Sigmoid colon (tissue), 7 donors: ENCODE results near the gene RPS16. TPM values are rescaled to one million over a fixed set of nuclear protein-coding genes. Genes with fewer than 3 reads are reported as not detected.

ENCODE experiments used
- DNase-seq: peaks from one replicate; pipeline ENCODE4 v3.0.0-alpha.2; 2019
- H3K27ac ChIP-seq, 4 donors: fragments of 200-600 bp; sonication (generic); one replicate each; pipeline ENCODE4 v1.5.1; 2016 to 2019; ENCODE audit warnings: mild to moderate bottlenecking in 1 of 4
- H3K27me3 ChIP-seq, 3 donors: fragments of 200-600 bp; sonication (generic); one replicate each; pipeline ENCODE4 v1.5.1; 2019; ENCODE audit warnings: mild to moderate bottlenecking in 1 of 3
- H3K36me3 ChIP-seq, 4 donors: fragments of 200-600 bp; sonication (generic); one replicate each; pipeline ENCODE4 v1.5.1; 2016 to 2019
- H3K4me1 ChIP-seq, 4 donors: fragments of 200-600 bp; sonication (generic); one replicate each; pipeline ENCODE4 v1.5.1; 2017 to 2019
- H3K4me3 ChIP-seq, 4 donors: fragments of 200-600 bp; sonication (generic); one replicate each; pipeline ENCODE4 v1.5.1; 2017 to 2019; ENCODE audit warnings: mild to moderate bottlenecking in 2 of 4, moderate library complexity in 1 of 4
- H3K9me3 ChIP-seq, 4 donors: fragments of 200-600 bp in 3 of 4; sonication (generic) in 3 of 4; one replicate each; pipeline versions ENCODE4 v1.5.1 to v1.6.1; 2013 to 2019
- EP300 ChIP-seq, 4 donors: sonication (generic); formaldehyde crosslinking; IDR thresholded peaks; one replicate each; pipeline ENCODE4 v1.6.1; 2017; ENCODE audit warnings: antibody characterized with exemption in 4 of 4
- POLR2A ChIP-seq, 2 donors: fragments of 450-650 bp; IDR thresholded peaks; one replicate each; pipeline ENCODE4 v1.6.1; 2016; ENCODE audit warnings: antibody characterized with exemption in 2 of 2, mild to moderate bottlenecking in 2 of 2, moderate library complexity in 2 of 2
- POLR2AphosphoS5 ChIP-seq, 4 donors: sonication (generic); formaldehyde crosslinking; IDR thresholded peaks; one replicate each; pipeline ENCODE4 v1.6.1; 2017; ENCODE audit warnings: antibody characterized with exemption in 4 of 4
- WGBS, 2 donors: extraction: QIAGEN DNeasy Blood & Tissue Kit; methylation state at CpG; one replicate each; pipeline ENCODE4 v1.1.7; 2013; 5-methylcytosine and 5-hydroxymethylcytosine counted together
- intact Hi-C: fragments of 100-400 bp; cut with DNase I; formaldehyde crosslinking; loops from one replicate; pipeline ENCODE4 v1.15.1; 2023
- polyA plus RNA-seq, 3 donors: library from polyadenylated mRNA; stranded (reverse); fragments of 200-250 nt; gene quantifications; one replicate each; pipeline ENCODE4 v1.2.3, GENCODE V29; 2013
- total RNA-seq, 4 donors: library from RNA; depleted of rRNA; stranded (reverse); fragments of >200 nt; gene quantifications; one replicate each; pipeline ENCODE4 v1.1.0, GENCODE V29; 2016
- TF ChIP-seq, protein P1 (sequence below), 4 experiments: fragments of 450-650 bp in 3 of 4; fragments of 200-600 bp in 1 of 4; IDR thresholded peaks; one replicate each; pipeline ENCODE4 v1.5.1; 2016 to 2019; ENCODE audit warnings: antibody characterized with exemption in 4 of 4, mild to moderate bottlenecking in 3 of 4, moderate library complexity in 2 of 4
- donor health status: healthy with polysubstance abuse.
- donor health status: Bipolar disorder and iron deficiency.
- donor health status: healthy.

RPS16 gene
- total and polyA plus RNA-seq, 7 donors = 1,648 to 4,564 (median 2,918) TPM

DNA sequence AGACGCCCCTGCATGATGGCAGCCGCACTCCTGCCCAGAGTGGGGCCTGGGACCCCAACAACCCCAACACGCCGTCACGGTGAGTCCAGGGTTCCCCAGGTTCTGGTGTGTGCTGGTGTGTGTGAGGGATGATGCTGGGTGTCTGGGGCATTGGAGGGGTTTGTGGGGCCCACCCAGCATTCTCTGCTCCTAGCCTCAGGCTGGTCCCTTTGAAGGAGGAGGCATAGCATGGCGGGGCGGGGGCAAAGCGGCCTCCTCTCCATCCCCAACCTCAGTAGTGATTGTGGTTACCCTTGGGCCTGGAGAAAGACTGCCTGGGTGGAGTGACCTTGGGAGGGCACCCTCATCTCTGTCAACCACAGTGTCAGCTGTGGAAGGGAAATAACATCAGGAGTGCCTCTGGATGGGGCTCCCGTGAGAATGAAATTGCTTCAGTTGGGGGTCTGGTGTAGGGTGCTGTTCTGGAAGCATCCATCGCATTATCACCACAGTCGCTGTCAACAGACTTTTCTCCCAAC is 37.8 kb upstream of the RPS16 start:
- no peak overlapping the region for H3K4me3 ChIP-seq
- TF ChIP-seq POLR2A (IDR thresholded peaks at IDR 0.05) (no peak), POLR2AphosphoS5 (IDR thresholded peaks at IDR 0.05) (no peak), EP300 (IDR thresholded peaks at IDR 0.05) (no peak)
- TF ChIP-seq, protein P1, sequence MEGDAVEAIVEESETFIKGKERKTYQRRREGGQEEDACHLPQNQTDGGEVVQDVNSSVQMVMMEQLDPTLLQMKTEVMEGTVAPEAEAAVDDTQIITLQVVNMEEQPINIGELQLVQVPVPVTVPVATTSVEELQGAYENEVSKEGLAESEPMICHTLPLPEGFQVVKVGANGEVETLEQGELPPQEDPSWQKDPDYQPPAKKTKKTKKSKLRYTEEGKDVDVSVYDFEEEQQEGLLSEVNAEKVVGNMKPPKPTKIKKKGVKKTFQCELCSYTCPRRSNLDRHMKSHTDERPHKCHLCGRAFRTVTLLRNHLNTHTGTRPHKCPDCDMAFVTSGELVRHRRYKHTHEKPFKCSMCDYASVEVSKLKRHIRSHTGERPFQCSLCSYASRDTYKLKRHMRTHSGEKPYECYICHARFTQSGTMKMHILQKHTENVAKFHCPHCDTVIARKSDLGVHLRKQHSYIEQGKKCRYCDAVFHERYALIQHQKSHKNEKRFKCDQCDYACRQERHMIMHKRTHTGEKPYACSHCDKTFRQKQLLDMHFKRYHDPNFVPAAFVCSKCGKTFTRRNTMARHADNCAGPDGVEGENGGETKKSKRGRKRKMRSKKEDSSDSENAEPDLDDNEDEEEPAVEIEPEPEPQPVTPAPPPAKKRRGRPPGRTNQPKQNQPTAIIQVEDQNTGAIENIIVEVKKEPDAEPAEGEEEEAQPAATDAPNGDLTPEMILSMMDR (IDR thresholded peaks at IDR 0.05) = no peak
- WGBS, 2 donors = 85 to 90% methylated on average over 11 of the region's 11 CpGs
- no peak for DNase-seq
- no peaks in the 10 kb centered on the region for H3K27me3 ChIP-seq
- no peaks in the 10 kb centered on the region for H3K9me3 ChIP-seq
- H3K4me1 ChIP-seq = no peaks in the 10 kb centered on the region
- peaks cover 55 to 81% (median 73%) of the 10 kb centered on the region in 4 donors for H3K36me3 ChIP-seq
- H3K27ac ChIP-seq = no peak overlapping the region
- intact Hi-C loops = no loop called here

DNA sequence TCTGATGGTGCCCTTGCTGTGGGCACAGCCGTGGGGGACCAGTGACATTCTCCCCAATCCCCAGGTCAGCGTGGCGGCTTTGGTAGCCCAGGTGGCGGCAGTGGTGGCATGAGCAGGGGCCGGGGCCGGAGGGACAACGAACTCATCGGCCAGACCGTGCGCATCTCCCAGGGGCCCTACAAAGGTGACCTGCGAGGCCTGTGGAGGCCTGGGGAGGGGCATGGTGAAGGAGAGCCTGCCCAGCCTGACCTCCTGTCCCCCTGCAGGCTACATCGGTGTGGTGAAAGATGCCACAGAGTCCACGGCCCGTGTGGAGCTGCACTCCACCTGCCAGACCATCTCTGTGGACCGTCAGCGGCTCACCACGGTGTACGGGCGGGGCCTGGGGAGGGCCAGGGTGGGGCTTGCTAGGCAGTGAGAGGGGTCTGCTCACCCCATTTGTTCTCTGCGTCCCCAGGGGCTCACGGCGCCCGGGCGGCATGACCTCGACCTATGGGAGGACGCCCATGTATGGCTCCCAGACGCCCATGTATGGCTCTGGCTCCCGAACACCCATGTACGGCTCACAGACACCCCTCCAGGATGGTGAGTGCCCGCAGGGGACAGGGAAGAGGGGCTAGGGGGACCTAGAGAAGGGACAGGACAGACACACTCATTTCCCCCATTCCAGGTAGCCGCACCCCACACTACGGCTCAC is 37.1 kb upstream of the RPS16 start:
- Histone ChIP-seq H3K9me3 (no peaks in the 10 kb centered on the region), H3K27ac (no peak overlapping the region), H3K4me1 (no peaks in the 10 kb centered on the region), H3K36me3 (peaks cover 58 to 87% (median 79%) of the 10 kb centered on the region in 4 donors), H3K27me3 (no peaks in the 10 kb centered on the region), H3K4me3 (no peak overlapping the region)
- 89 to 93% methylated on average over 32 of the region's 32 CpGs for WGBS, 2 donors
- DNase-seq = no peak
- intact Hi-C loops = no loop called here
- TF ChIP-seq, protein P1 (IDR thresholded peaks at IDR 0.05) = no peak
- TF ChIP-seq POLR2A (IDR thresholded peaks at IDR 0.05) (no peak), POLR2AphosphoS5 (IDR thresholded peaks at IDR 0.05) (no peak), EP300 (IDR thresholded peaks at IDR 0.05) (no peak)

DNA sequence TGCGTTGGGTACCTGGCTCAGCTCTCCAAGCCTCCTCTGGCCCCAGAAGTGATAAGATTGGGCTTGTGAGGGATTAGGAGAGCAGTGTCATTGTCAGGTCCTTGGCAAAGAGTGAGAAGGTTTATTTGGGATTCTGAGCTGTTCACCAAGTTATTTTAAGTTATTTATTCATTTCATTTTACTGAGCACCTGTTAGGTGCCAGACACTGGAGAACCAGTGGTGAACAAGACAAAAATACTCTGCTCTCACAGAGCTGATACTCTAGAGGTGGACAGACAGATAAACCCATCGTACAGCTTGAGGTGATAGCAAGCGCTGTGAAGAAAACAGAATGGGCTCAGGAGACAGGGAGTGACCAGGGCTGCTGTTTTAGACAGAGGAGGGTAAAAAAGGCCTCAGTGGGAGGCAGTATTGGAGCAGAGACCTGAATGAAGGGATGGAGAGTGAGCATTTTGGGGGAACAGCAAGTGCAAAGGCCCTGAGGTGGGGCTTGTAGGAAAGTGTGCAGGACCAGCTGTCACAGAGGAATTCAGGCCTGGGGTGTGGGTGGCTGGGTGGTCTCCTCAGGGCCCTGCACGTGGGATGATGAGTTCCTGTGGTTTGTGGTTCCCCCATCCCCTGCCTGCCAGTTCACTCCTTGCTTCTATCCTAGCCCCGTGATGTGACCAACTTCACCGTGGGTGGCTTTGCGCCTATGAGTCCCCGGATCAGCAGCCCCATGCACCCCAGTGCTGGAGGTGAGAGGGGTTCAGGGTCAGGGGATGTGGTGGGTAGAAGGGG is 36.2 kb upstream of the RPS16 start:
- intact Hi-C loops = no loop called here
- H3K27me3 ChIP-seq = no peaks in the 10 kb centered on the region
- no peaks in the 10 kb centered on the region for H3K4me1 ChIP-seq
- no peak overlapping the region for H3K27ac ChIP-seq
- peaks cover 61 to 94% (median 86%) of the 10 kb centered on the region in 4 donors for H3K36me3 ChIP-seq
- no peak overlapping the region for H3K4me3 ChIP-seq
- TF ChIP-seq EP300 (IDR thresholded peaks at IDR 0.05) (no peak), POLR2A (IDR thresholded peaks at IDR 0.05) (no peak), POLR2AphosphoS5 (IDR thresholded peaks at IDR 0.05) (no peak)
- TF ChIP-seq, protein P1 (IDR thresholded peaks at IDR 0.05) = no peak
- no peaks in the 10 kb centered on the region for H3K9me3 ChIP-seq
- WGBS, 2 donors = 79 to 93% methylated on average over 8 of the region's 8 CpGs
- DNase-seq = no peak

DNA sequence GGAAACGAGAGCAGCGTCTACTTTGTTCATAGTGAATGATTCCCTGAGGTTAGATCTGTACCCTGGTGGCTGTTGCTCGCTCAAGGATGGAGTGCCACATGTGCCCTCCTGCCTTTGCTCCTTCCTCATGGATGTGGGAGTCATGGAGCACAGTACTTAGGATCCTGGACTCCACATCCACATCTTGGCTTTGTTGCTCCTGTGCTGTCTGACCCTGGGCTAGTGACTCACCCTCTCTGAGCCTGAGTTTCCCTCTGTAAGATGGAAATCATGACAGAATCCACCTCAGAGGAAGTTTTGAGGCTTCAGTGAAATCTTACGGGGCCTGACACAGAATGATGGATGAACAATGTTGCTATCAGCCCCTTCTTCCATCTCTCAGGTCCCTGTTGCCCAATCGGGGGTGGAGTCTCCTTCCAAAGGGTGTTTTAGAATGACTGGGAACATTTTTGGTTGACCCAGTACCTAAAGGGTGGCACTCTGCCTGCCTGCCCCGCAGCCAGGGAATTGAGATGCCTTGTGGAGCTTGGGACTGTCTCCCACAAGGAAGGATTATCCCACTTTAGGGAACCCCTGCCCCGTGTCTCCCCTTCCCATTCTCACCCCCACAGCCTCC is 35.1 kb upstream of the RPS16 start:
- H3K4me1 ChIP-seq = no peaks in the 10 kb centered on the region
- H3K9me3 ChIP-seq = no peaks in the 10 kb centered on the region
- TF ChIP-seq EP300 (IDR thresholded peaks at IDR 0.05) (no peak), POLR2AphosphoS5 (IDR thresholded peaks at IDR 0.05) (no peak), POLR2A (IDR thresholded peaks at IDR 0.05) (no peak)
- TF ChIP-seq, protein P1 (IDR thresholded peaks at IDR 0.05) = no peak
- WGBS, 2 donors = 86 to 88% methylated on average over 7 of the region's 7 CpGs
- H3K4me3 ChIP-seq = no peak overlapping the region
- no peak for DNase-seq
- H3K27ac ChIP-seq = no peak overlapping the region
- no peaks in the 10 kb centered on the region for H3K27me3 ChIP-seq
- intact Hi-C loops = no loop called here
- peaks cover 68 to 96% (median 87%) of the 10 kb centered on the region in 4 donors for H3K36me3 ChIP-seq
